TTC549 (cell line): ENCODE results near the gene DEPDC1B.

Experiments used
- FAIRE-seq: peaks from 2 replicates; lab custom pipeline; 2012; peaks lifted over from hg19 to GRCh38; lab: Jason Lieb, UNC

Gene DEPDC1B

DNA sequence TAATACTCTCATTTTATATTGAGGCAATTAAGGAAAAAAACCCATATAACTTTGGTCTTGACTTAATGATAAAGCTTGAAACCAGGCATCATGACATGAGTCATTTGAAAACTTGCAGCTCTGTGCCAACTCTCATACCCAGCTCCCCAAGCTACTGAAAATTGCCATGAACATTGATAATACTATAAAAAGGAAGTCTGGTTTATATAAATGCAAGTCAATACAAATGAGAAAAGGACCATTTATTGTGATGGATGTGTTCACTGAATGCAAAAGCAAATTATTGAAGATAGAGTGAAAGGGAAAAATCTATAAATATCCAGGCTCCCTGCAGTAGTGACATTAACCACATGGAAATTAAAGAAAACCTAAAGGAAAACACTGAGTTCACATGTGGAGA lies 116.3 kb downstream of the DEPDC1B start:
- FAIRE-seq: no peak

DNA sequence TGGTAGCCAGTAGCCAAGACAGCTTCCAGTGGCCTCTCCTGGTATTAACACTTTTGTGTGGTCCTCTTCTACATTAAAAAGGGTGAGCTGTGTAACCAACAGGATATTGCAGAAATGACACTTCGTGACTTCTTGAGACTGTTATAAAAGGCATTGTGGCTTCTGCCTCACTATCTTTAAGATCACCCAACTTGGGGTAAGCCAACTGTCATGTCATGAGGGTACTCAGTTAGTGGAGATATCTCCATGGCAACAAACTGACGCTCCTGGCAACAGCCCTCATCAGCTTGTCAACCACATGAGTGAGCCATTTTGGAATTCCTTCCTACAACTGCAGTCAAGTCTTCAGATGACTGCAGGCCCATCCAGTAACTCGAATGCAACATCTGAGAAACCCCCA lies 121.7 kb downstream of the DEPDC1B start:
- no peak for FAIRE-seq

DNA sequence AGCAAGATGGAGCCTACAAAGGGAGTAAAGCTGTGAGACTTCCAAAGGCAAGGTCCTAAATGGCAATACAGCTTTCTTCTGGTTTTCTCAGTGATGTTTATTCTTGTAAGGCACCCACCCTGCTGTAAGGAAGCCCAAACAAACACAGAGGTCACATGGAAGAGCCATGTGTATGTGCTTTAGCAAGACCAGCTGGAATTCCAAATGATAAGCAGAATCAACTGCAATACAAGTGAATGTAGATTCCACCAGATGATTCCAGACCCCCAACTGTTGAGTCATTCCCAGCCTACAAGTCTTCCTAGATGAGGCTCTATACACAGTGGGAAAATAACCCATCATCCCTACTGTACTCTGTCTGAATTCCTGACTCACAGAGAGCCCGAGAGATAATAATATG lies 122.8 kb downstream of the DEPDC1B start:
- no peak for FAIRE-seq

DNA sequence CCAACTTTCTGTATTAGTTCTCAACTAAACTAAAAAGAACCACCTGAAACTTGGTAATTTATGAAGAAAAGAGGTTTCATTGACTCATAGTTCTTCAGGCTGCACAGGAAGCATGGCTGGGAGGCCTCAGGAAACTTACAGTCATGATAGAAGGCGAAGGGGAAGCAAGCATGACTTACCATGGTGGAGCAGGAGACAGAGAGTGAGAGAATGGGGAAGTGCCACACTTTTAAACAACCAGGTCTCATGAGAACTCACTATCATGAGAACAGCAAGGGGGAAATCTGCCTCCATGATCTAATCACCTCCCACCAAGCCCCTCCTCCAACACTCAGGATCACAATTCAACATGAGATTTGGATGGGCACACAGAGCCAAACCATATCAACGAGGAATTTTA lies 123.5 kb downstream of the DEPDC1B start:
- FAIRE-seq: no peak

DNA sequence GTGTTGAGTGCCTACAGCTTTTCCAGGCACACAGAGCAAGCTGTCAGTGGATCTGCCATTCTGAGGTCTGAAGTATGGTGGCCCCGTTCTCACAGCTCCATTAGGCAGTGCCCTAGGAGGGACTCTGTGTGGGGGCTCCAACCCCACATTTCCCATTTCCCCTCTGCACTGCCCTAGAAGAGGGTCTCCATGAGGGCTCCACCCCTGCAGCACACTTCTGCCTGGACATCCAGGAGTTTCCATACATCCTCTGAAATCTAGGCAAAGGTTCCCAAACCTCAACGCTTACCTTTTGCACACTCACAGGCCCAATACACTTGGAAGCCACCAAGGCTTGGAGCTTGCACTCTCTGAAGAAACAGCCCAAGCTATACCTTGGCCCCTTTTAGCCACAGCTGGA lies 131.3 kb downstream of the DEPDC1B start:
- FAIRE-seq: no peak

DNA sequence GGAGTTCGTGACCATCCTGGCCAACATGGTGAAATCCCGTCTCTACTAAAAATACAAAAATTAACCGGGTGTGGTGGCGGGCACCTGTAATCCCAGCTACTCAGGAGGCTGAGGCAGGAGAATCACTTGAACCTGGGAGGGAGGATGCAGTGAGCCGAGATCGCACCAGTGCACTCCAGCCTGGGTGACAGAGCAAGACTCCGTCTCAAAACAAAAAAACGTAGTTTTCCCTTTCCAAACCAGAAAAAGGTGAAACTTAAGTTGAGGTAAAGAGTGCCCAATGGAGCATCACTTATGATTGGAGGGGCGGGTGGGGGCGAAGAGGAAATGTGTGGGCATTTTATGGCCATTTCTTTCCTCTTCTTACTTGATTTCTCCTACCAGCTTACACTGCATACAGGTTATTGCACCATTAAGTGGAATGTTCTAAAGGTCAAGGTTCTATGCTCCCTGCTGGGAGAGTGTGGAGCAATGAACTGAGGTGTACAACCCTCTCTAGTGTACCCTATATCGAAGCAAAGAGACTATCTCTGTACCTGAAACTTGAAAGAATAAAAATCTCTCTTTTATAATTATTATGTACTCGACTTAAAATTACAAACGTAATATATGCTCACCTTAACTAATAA lies 136.2 kb downstream of the DEPDC1B start:
- FAIRE-seq: no peak

DNA sequence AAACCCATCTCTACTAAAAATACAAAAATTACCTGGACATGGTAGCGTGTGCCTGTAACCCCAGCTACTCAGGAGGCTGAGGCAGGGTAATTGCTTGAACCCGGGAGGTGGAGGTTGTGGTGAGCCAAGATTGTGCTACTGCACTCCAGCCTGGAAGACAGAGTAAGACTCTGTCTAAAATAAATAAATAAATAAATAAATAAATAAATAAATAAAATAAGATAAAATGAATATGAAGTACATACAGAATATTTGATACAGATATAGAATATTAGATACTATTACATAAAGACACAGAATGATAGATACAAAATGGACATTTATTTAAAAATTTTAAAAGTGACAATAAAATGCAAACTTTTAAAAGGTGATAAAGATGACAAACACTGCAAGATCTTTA lies 146.7 kb downstream of the DEPDC1B start:
- FAIRE-seq: peak; percentile 13

DNA sequence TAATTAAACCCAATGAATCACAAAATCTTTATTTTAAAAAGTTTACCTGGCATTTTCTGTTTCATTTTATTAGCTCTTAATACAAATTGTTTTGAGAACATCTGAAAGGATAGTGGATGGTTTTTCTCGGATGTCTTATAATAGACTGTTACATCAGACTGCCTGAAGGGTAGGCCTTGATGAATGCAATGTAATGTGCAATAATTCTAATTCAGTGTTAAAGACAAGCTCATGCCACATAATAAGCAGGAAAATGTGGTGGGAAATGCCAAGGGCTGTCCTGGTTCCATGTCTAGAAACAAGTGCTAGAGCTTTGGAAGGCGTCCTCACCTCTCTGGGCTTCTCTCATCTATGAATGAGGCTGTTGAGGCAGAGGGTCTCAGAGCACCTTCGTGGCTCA lies 148.1 kb downstream of the DEPDC1B start:
- no peak for FAIRE-seq

DNA sequence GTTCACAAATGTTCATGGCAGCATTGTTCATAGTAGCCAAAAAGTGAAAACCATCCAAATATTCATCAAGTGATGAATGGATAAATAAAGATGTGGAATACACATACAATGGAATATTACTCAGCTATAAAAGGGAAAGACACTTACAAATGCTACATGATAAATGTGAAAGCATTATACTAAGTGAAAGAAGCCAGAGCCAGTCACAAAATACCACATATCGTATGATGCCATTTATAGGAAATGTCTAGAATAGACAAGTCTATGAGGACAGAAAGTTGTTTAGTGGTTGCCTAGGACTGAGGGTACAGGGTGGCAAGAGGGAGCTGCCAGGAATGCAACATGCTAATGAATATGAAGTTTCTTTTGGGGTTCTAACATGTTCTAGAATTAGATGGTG lies 148.7 kb downstream of the DEPDC1B start:
- FAIRE-seq: no peak

DNA sequence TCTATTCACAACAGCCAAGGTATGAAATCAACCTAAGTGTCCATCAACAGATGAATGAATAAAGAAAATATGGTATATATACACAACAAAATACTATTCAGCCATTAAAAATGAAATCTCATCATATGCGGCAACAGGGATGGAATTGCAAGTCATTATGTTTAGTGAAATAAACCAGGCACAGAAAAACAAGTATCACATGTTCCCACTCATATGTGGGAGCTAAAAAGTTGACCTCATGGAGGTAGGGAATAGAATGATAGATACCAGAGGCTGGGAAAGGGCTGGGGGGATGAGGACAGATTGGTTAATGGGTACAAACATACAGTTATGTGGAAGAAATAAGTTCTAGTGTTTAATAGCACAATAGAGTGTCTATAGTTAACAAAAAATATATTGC lies 149.7 kb downstream of the DEPDC1B start:
- FAIRE-seq: no peak

DNA sequence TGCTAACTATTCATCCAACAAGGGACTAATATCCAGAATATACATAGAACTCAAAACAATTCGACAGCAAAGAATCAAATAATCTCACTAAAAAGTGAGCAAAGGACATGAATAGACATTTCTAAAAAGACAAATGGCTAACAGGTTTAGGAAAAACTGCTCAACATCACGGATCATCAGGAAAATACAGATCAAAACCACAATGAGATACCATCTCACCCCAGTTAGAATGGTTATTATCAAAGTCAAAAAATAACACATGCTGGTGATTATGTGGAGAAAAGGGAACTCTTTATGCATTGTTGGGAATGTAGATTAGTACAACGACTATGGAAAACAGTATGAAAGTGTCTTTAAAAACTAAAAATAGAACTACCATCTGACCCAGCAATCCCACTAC lies 150.1 kb downstream of the DEPDC1B start:
- FAIRE-seq: no peak
